Duodenal mucosa (tissue), 2 donors: ENCODE results near the gene ODF2L.

Experiments
- H3K27ac ChIP-seq: one replicate; pipeline ENCODE4 v1.7.0; 2013; ENCODE audit warnings: low read depth, low read length
- H3K27me3 ChIP-seq, 2 donors: one replicate each; pipeline ENCODE4 v1.7.0; 2013; ENCODE audit warnings: low read length in 2 of 2, control low read depth in 1 of 2; ENCODE audit not compliant: insufficient read depth in 2 of 2, control insufficient read depth in 1 of 2
- H3K36me3 ChIP-seq, 2 donors: one replicate each; pipeline ENCODE4 v1.7.0; 2013; ENCODE audit warnings: low read length in 2 of 2, control low read depth in 1 of 2; ENCODE audit not compliant: insufficient read depth in 2 of 2, control insufficient read depth in 1 of 2
- H3K4me1 ChIP-seq, 2 donors: one replicate each; pipeline ENCODE4 v1.7.0; 2013; ENCODE audit warnings: low read length in 2 of 2, control low read depth in 1 of 2; ENCODE audit not compliant: insufficient read depth in 2 of 2, control insufficient read depth in 1 of 2
- H3K4me3 ChIP-seq, 2 donors: one replicate each; pipeline ENCODE4 v1.7.0; 2013; ENCODE audit warnings: low read length in 2 of 2, low read depth in 1 of 2
- H3K9ac ChIP-seq, 2 donors: one replicate each; pipeline ENCODE4 v1.7.0; 2013; ENCODE audit warnings: low read length in 2 of 2, low read depth in 1 of 2
- H3K9me3 ChIP-seq, 2 donors: one replicate each; pipeline ENCODE4 v1.7.0; 2013; ENCODE audit warnings: low read length in 2 of 2, control low read depth in 1 of 2; ENCODE audit not compliant: control insufficient read depth in 1 of 2

ODF2L gene

DNA sequence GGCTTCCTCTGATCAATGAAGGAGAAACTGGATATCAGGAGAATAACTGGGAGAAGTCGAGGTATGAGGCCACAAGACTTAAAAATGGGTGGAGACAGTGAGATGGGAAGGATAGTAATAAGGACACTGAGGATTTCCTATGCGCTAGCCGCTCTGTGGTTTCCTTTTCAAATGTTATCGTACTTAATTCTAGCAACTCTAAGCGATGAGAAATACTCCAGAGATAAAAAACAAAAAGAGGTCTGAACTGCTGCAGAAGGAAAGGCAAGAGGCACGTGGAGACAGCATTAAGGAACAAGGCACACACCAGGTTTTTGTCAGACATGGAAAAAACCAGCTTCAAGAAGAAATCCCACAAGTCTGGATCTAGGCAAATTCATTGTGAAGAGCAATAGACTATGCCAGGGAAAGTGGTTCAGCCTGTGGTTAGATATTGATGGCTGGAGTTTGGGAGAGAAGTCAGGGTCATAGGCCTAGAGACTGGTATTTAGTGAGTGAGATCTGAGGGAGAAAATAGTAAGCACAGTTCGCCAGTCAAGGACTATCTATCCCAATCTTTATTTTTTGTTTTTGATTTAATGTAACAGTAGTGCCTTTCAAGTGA, 33.1 kb upstream of the ODF2L start:
- Histone ChIP-seq H3K36me3 (no peaks in the 10 kb centered on the region), H3K4me1 (no peaks in the 10 kb centered on the region), H3K27ac (no peak overlapping the region), H3K4me3 (no peak overlapping the region), H3K9me3 (no peaks in the 10 kb centered on the region), H3K9ac (no peak overlapping the region), H3K27me3 (no peaks in the 10 kb centered on the region)

DNA sequence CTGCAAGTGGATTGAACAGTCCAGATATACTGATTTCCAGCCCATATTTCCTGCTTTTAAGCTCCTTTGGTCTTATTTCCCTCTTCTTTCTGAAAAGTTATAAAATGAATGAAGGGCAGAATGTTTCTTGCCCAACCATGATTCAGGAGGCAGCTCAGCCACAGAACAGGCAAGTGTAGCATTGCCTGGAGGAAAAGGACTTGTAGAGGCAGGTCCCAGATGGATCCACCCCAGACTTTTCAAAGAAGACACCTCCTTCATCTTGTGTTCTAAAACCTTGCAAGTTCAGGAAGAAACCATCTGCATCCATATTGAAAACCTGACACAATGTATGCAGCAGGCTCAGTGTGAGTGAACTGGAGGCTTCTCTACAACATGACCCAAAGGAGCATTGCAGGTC, 27.8 kb upstream of the ODF2L start, which contains the start of gene CLCA2:
Gene CLCA2 (plus strand): TSS at position 299 of the 400 bp plus-strand sequence. CDS start 77 bp downstream, at position 376.
- Histone ChIP-seq H3K9ac (no peak within 1 kb of the TSS), H3K9me3 (no peaks in the 10 kb centered on the region), H3K4me3 (no peak within 1 kb of the TSS), H3K36me3 (no peaks in the 10 kb centered on the region), H3K4me1 (no peaks in the 10 kb centered on the region), H3K27me3 (no peaks in the 10 kb centered on the region), H3K27ac (no peak within 1 kb of the TSS)

DNA sequence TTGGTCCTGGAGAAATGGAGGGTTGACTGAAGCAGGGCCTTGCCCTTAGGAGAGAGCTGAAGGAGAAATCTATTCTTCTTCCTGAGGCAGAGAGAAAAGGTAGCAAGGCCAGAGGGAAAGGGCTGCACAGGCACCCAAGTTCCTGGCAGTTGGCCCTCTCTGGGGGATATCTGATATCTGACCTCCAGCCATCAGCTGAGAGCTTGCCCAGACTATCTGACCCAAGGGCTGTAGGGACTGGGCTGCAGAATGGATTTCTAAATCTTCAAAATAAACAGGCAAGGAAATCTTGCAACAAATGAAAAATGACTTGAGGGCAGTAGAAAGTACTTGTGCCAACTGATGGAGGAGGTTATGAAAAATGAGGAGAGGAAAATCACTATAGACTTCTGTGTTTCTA, 27.4 kb upstream of the ODF2L start:
- no peaks in the 10 kb centered on the region for H3K27me3 ChIP-seq
- no peak overlapping the region for H3K27ac ChIP-seq
- H3K36me3 ChIP-seq, result no peaks in the 10 kb centered on the region
- no peaks in the 10 kb centered on the region for H3K9me3 ChIP-seq
- H3K4me3 ChIP-seq, result no peak overlapping the region
- H3K9ac ChIP-seq, result no peak overlapping the region
- H3K4me1 ChIP-seq, result no peaks in the 10 kb centered on the region

DNA sequence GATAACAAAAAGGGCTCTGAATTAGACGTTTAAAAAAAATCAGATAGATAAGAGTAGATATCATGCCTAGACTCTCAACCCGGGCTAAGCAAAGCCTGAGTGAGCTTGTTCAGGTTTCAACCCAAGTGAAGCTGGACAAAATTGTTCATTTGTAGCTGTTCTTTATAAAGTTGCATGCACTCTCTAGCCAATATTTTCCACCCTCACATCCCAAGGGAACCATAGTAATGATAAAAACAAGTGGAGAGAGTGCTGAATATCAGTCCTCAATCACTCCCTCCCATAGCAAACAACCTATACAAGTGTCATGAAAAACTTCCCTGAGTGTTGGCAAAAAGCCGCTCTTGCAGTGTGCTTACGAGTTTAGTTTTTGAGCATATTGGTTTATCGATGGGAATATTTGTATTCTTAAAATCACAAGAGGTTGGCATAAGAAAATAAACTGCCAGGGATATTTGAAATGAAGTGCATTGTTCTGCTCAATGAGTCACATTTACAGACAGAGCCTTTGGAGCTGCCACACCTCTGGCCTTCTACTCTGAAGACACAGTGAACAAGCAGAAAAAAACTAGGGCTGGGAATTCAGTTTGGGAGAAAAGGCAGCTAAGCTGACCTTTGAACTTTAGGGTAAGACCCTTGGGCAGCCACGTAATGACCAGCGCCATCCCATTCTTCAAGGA, 25.6 kb upstream of the ODF2L start:
- Histone ChIP-seq H3K4me3 (no peak overlapping the region), H3K9ac (no peak overlapping the region), H3K27ac (no peak overlapping the region), H3K27me3 (no peaks in the 10 kb centered on the region), H3K9me3 (no peaks in the 10 kb centered on the region), H3K36me3 (no peaks in the 10 kb centered on the region), H3K4me1 (no peaks in the 10 kb centered on the region)

DNA sequence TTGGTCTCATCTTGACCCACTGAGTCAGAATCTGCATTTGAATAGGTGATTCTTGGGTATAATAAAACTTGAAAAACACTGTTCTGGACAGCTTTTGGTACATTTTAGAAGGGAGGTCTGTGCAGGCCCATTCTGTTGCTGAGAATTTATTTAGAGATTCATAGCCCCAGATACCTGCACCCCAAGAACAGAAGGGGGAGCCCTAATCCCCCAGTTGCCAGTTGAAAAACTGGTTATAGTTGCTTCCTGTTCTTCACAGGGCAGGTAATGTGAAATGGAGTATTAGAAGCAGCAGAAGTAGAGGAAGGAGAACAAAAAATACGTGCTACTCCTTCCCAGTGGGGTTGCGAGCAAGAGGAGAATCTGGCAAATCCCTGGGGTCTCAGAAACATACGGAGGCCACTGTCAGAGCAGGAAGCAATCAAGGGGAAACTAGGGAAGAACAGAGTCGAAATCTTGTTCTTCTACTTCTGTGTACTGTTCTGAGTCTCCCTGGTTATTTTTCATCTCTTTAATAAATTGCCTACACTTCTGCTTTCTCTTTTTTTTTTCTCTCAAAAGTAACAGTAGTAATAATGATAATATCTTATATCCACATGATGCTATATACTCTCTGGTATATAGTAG, 23.3 kb upstream of the ODF2L start:
- H3K27me3 ChIP-seq, result no peaks in the 10 kb centered on the region
- no peak overlapping the region for H3K4me3 ChIP-seq
- no peak overlapping the region for H3K9ac ChIP-seq
- H3K36me3 ChIP-seq, result no peaks in the 10 kb centered on the region
- H3K4me1 ChIP-seq, result no peaks in the 10 kb centered on the region
- no peaks in the 10 kb centered on the region for H3K9me3 ChIP-seq
- no peak overlapping the region for H3K27ac ChIP-seq

DNA sequence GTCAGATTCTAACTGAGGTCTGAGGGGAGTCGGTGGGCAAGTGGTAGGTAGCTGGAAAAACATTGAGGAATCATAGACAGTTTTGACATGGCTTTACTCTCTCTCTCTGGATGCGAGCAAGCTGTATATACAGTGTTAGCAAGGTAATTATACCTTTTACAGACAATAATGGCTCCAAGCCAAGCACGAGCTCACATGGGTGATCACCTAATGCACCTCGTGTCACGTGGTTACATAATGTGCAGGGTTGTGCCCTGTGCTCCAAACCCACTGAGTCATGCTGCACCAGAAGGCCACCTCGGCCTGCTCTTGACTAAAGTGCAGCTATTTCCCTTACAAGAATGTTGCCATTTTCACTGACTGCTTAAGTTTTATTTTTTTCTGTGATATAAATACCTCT, 20.2 kb upstream of the ODF2L start:
- no peak overlapping the region for H3K27ac ChIP-seq
- H3K4me1 ChIP-seq, result no peaks in the 10 kb centered on the region
- no peak overlapping the region for H3K4me3 ChIP-seq
- no peaks in the 10 kb centered on the region for H3K27me3 ChIP-seq
- no peaks in the 10 kb centered on the region for H3K9me3 ChIP-seq
- no peak overlapping the region for H3K9ac ChIP-seq
- no peaks in the 10 kb centered on the region for H3K36me3 ChIP-seq

DNA sequence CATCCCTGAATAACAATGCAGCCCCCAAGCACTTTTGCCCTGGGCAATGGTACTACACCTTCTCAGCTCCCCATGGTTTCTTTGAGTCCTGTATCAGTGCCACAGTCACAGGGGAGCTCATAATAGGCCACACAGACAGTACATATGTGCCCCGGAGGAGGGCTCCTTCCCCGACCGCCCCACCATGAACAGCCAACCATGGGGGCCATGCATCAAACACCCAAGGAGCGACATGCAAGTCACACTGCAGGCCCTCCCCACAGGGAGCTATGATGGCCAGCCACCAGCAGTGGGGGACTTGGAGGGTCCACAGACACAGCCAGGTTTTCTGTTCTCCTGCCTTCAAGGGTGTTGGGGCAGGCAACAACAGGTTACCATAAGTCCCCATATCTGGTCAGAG, 14.8 kb upstream of the ODF2L start:
- no peak overlapping the region for H3K27ac ChIP-seq
- H3K27me3 ChIP-seq, result no peaks in the 10 kb centered on the region
- H3K36me3 ChIP-seq, result no peaks in the 10 kb centered on the region
- H3K4me1 ChIP-seq, result no peaks in the 10 kb centered on the region
- H3K4me3 ChIP-seq, result no peak overlapping the region
- H3K9ac ChIP-seq, result no peak overlapping the region
- H3K9me3 ChIP-seq, result no peaks in the 10 kb centered on the region

DNA sequence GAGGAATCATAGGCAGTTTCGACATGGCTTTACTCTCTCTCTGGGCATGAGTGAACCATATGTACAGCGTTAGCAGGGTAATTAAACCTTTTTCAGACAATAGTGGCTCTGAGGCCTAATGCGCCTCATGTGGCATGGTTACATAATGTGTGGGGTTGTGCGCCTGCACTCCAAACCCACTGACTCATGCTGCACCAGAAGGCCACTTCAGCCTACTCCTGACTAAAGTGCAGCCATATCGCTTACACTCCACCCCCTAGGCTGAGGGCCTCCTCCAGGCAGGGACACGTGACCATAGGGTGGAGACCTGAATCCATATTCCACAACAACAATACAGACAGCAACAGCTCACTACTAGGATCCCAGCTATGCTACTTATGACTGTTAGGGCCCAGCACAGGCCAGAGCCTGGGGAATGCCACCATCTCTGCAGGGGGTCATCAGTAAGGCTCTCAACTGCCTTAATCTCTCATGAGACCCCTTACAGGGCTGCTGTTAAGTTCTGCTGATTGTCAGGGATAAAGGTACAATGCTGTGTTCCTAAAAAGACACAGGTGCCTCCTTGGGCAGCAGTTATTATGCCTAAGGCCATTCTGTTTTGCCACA, 13.4 kb upstream of the ODF2L start:
- no peak overlapping the region for H3K27ac ChIP-seq
- H3K27me3 ChIP-seq, result no peaks in the 10 kb centered on the region
- no peak overlapping the region for H3K9ac ChIP-seq
- H3K9me3 ChIP-seq, result no peaks in the 10 kb centered on the region
- H3K4me3 ChIP-seq, result no peak overlapping the region
- no peaks in the 10 kb centered on the region for H3K36me3 ChIP-seq
- H3K4me1 ChIP-seq, result no peaks in the 10 kb centered on the region

DNA sequence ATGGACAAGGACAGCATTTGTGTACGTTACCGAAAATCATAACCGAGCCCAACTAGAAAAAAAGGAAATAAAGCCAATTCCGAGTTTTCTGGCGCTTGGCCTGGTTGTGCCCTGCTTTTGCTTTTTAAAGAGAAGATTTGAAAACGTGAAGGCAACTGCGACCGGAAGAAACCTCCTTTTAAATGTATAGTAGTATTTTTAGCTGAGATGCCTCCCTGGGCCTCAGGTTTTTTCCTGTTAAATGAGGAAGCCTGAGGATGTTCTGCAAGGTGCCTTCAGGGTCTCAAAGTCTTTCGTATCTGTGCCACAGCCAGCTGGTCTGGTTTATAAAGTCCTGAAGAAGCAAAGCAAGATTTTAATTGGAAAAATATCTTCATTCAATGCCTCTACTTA, 371 bp upstream of the ODF2L start:
- H3K36me3 ChIP-seq, result no peaks in the 10 kb centered on the region
- H3K4me3 ChIP-seq, result peak overlapping the region; percentile 92 to 96
- H3K27ac ChIP-seq, result peak overlapping the region; percentile 65
- peaks cover 13% of the 10 kb centered on the region in 2 donors for H3K4me1 ChIP-seq
- H3K27me3 ChIP-seq, result no peaks in the 10 kb centered on the region
- H3K9me3 ChIP-seq, result no peaks in the 10 kb centered on the region
- peak overlapping the region; percentile 48 to 82 for H3K9ac ChIP-seq

DNA sequence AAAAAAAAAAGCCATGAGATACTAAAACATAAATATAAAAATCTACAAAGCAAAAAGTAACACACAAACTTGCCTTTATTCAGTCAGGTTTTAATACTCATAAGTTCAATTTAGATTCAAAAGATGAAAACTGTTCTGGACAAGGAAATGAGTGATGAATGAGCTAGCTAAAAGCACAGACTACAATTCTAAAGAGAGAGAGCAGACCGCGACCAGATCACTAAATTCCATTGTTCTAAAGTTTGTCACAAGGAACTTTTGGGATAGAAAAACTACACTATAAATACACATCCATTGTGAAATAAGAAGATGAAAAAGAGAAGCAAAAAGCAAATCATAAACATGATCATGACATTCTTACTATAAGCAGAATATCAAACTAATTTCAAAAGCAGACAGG, 1.7 kb downstream of the ODF2L start:
- H3K4me1 ChIP-seq, result peaks cover 13% of the 10 kb centered on the region in 2 donors
- H3K27me3 ChIP-seq, result no peaks in the 10 kb centered on the region
- H3K4me3 ChIP-seq, result no peak overlapping the region
- H3K27ac ChIP-seq, result no peak overlapping the region
- H3K9ac ChIP-seq, result no peak overlapping the region
- no peaks in the 10 kb centered on the region for H3K9me3 ChIP-seq
- H3K36me3 ChIP-seq, result no peaks in the 10 kb centered on the region
